Measurements from ENCODE around the gene CCR5. TPM values are rescaled to one million over a fixed set of nuclear protein-coding genes. Genes with fewer than 3 reads are reported as not detected.
"Not testable (repeated sequence)": the region's sequence is repeated elsewhere in the genome, so short reads cannot be mapped to it uniquely, and the experiment has no call there.

CCR5 gene
- polyA plus RNA-seq = not detected

DNA sequence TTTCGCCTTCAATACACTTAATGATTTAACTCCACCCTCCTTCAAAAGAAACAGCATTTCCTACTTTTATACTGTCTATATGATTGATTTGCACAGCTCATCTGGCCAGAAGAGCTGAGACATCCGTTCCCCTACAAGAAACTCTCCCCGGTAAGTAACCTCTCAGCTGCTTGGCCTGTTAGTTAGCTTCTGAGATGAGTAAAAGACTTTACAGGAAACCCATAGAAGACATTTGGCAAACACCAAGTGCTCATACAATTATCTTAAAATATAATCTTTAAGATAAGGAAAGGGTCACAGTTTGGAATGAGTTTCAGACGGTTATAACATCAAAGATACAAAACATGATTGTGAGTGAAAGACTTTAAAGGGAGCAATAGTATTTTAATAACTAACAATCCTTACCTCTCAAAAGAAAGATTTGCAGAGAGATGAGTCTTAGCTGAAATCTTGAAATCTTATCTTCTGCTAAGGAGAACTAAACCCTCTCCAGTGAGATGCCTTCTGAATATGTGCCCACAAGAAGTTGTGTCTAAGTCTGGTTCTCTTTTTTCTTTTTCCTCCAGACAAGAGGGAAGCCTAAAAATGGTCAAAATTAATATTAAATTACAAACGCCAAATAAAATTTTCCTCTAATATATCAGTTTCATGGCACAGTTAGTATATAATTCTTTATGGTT is at the start of gene CCR5:
Gene CCR5, plus strand, starts transcription at position 108 of the 680 bp plus-strand sequence. CDS start 1,957 bp downstream, outside the sequence.
- Mint-ChIP-seq H3K4me3 (peak within 1 kb of the TSS in 3 of 4 donors; percentile 31 to 85 (median 72)), H3K27ac (peak within 1 kb of the TSS in 1 of 3 donors; percentile 54), H3K4me1 (peaks cover 17 to 32% (median 26%) of the 10 kb centered on the region in 3 donors), H3K9me3 (no peaks in the 10 kb centered on the region), H3K36me3 (peaks cover 2% of the 10 kb centered on the region), H3K27me3 (peaks cover 12% of the 10 kb centered on the region)

DNA sequence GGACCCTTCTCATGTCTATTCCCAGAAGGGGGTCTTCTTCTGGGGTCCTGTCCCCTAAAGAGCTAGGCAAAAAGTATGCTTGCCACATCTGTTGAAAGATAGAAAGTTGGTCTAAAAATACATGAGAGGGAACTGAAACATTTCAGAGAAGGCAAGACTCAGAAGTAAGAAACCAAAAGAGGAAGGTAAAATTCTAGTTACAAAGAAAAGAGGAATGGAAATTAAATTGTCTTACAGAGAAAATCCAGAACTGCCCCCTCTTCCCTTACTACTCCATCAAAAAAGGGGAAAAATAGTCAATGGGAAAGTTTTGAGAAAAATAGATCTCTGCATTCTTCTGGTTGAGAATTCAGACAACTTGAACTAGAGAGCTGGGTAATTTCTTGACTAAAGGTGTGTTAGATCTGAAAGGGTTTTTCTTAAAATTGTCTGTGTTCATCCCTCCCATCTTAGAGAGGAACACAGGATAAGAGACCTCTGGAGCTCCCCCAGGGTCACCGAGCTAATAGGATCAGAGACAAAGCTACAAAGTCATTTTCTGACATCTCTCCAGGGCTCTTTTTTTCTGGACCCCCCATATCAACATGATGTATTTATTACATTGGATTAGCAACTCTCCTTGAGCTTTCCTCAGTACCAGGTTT is 49.2 kb upstream of the CCR5 start:
- Mint-ChIP-seq H3K27me3 (no peaks in the 10 kb centered on the region), H3K27ac (peak overlapping the region in 2 of 3 donors; percentile 1 to 61), H3K9me3 (peaks cover 0 to 3% (median 2%) of the 10 kb centered on the region in 3 donors), H3K4me3 (peak overlapping the region in 2 of 4 donors; percentile 75 to 79), H3K4me1 (peaks cover 15 to 37% (median 34%) of the 10 kb centered on the region in 3 donors), H3K36me3 (peaks cover 2% of the 10 kb centered on the region)

- no peaks in the 10 kb centered on the region for H3K27me3 Mint-ChIP-seq
- peaks cover 10 to 31% (median 27%) of the 10 kb centered on the region in 3 donors for H3K4me1 Mint-ChIP-seq
- no peak overlapping the region for H3K4me3 Mint-ChIP-seq
- H3K36me3 Mint-ChIP-seq = no peaks in the 10 kb centered on the region
- no peaks in the 10 kb centered on the region for H3K9me3 Mint-ChIP-seq
- H3K27ac Mint-ChIP-seq = no peak overlapping the region
Observed at GRCh38 chr3:46324036-46324435, 46.7 kb upstream of the CCR5 start.

DNA sequence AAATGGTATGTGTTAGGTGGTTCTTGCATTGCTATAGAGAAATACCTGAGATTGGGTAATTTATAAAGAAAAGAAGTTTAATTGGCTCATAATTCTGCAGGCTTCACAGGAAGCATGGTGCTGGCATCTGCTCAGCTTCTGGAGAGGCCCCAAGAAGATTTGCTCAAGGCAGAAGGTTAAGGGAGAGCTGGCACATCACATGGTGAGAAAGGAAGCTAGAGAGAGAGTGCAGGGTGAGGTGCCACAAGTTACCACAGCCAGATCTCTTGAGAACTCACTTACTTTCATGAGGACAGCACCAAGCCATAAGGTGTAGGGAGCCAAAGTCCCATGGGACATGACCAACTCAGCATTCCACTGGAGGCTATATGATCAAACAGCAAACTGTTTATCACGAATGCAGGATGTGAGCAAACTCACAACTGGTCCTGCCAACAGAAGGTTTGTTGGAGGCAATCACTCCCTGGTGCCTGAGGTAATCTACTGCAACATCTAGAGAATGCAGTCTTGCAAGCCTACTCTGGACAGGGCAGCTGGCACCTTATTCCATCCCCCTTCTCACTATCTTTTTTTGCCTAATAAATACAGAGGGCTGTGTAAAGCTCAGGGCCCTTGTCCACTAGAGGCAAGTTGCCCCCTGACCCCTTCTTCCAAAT is 45.0 kb upstream of the CCR5 start:
- Mint-ChIP-seq H3K27ac (no peak overlapping the region), H3K9me3 (no peaks in the 10 kb centered on the region), H3K4me3 (no peak overlapping the region), H3K27me3 (no peaks in the 10 kb centered on the region), H3K36me3 (no peaks in the 10 kb centered on the region), H3K4me1 (peaks cover 10 to 25% (median 25%) of the 10 kb centered on the region in 3 donors)

DNA sequence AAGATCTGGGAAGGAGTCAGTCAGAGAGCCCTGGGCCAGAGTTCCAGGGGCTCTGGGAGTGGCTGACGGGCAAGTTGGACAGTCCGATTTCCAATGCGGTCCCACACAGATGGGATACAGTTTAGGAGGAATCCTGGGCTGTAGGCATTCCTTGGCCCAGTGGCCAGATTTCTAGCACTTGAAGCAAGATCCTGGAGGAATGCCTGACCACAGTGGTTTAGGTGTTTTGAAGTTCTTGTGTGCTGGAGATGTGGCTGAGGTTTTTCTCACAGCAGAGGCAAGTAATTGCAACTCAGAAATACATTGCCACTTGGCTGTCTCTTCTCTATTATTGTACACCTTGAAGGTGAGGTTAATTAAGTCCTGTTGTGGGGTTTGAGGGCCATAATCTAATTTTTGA is 40.1 kb upstream of the CCR5 start:
- not testable (repeated sequence) for H3K27ac Mint-ChIP-seq, H3K4me1 Mint-ChIP-seq, H3K4me3 Mint-ChIP-seq, H3K9me3 Mint-ChIP-seq, H3K36me3 Mint-ChIP-seq, H3K27me3 Mint-ChIP-seq

DNA sequence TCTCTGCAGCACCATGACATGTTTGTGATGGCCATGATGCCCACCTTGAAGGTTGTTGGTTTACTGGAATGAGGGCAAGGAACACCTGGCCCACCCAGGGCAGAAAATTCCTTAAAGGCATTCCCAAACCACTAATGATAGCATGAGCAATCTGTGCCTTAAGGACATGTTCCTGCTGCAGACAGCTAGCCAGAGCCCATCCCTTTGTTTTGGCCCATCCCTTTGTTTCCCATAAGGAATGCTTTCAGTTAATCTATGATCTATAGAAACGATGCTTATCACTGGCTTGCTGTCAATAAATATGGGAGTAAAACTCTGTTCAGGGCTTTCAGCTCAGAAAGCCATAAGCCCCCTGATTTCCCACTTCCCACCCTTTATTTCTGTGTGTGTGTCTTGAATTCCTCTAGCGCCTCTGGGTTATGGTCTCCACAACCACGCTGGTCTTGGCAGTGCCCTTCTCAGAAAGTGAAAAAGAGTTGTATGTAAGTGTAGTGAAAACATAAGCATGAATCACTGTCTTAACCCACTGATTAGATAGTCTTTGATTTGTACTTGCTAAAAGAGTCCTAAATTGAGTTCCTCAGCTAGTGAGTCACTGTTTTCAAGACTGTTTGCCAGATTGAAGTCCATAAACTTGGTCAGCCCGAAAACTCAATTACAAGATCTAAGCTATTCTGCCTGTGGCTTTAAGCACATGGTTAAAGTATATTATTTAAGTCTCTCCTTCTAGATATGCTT is 35.8 kb upstream of the CCR5 start:
- H3K4me3 Mint-ChIP-seq = no peak overlapping the region
- peaks cover 0 to 2% (median 0%) of the 10 kb centered on the region in 3 donors for H3K4me1 Mint-ChIP-seq
- peak overlapping the region in 1 of 3 donors; percentile 39 for H3K27ac Mint-ChIP-seq
- peaks cover 3 to 22% (median 15%) of the 10 kb centered on the region in 3 donors for H3K9me3 Mint-ChIP-seq
- H3K27me3 Mint-ChIP-seq = no peaks in the 10 kb centered on the region
- peaks cover 4% of the 10 kb centered on the region for H3K36me3 Mint-ChIP-seq

DNA sequence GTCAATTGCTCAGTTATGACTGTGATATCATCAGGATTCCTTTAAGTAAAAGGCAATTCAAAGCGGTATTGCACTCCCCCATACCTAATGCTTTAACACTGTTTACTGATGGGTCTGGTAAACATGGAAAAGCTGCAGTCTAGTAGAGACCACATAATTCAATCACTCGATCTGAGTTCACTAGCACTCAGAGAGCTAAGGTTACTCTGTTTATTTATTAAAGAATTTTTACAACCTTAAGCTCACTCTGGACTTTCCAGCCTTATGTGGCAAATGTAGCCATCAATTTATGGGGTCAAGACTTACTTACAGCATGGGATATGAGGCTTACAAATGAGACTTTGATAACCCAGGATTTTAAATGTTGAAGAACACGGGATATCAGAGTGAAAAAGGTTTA is 35.2 kb upstream of the CCR5 start:
- H3K4me3 Mint-ChIP-seq = no peak overlapping the region
- no peaks in the 10 kb centered on the region for H3K27me3 Mint-ChIP-seq
- peaks cover 0 to 2% (median 0%) of the 10 kb centered on the region in 3 donors for H3K4me1 Mint-ChIP-seq
- H3K27ac Mint-ChIP-seq = no peak overlapping the region
- H3K9me3 Mint-ChIP-seq = peaks cover 3 to 22% (median 18%) of the 10 kb centered on the region in 3 donors
- H3K36me3 Mint-ChIP-seq = peaks cover 4% of the 10 kb centered on the region

DNA sequence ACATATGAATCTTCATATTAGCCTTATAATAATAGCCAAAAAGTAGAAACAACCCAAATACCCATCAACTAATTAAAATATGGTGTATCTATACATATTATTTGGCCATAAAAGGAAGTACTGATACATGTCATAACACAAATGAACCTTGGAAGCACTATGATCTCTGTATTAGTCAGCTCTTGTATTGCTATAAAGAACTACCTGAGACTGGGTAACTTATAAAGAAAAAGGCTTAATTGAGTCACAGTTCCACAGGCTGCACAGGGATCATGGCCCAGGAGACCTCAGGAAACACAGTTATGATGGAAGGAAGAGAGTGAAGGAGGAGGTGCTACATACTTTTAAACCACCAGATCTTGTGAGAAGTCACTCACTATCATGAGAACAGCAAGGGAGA is 32.8 kb upstream of the CCR5 start:
- no peak overlapping the region for H3K27ac Mint-ChIP-seq
- peaks cover 4% of the 10 kb centered on the region for H3K36me3 Mint-ChIP-seq
- peaks cover 3 to 22% (median 18%) of the 10 kb centered on the region in 3 donors for H3K9me3 Mint-ChIP-seq
- H3K27me3 Mint-ChIP-seq = no peaks in the 10 kb centered on the region
- H3K4me3 Mint-ChIP-seq = peak overlapping the region in 1 of 4 donors; percentile 25
- peaks cover 0 to 2% (median 0%) of the 10 kb centered on the region in 3 donors for H3K4me1 Mint-ChIP-seq

DNA sequence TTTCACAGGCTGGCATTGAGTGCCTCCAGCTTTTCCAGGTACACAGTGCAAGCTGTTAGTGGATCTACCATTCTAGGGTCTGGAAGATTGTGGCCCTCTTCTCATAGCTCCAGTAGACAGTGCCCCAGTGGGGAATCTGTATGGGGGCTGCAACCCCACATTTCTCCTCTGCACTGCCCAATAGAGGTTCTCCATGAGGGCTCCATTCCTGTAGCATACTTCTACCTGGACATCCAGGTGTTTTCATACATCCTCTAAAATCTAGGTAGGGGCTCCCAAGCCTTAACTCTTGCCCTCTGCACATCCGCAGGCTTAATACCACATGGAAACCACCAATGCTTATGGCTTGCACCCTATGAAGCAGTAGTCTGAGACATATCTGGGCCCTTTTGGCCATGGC is 31.9 kb upstream of the CCR5 start:
- peaks cover 4% of the 10 kb centered on the region for H3K36me3 Mint-ChIP-seq
- H3K4me3 Mint-ChIP-seq = no peak overlapping the region
- H3K27ac Mint-ChIP-seq = no peak overlapping the region
- peaks cover 3 to 22% (median 18%) of the 10 kb centered on the region in 3 donors for H3K9me3 Mint-ChIP-seq
- H3K27me3 Mint-ChIP-seq = no peaks in the 10 kb centered on the region
- peaks cover 0 to 2% (median 0%) of the 10 kb centered on the region in 3 donors for H3K4me1 Mint-ChIP-seq

GRCh38 chr3:46344476-46344875 is 26.3 kb upstream of the CCR5 start:
- H3K4me3 Mint-ChIP-seq = no peak overlapping the region
- H3K4me1 Mint-ChIP-seq = peaks cover 18 to 26% (median 19%) of the 10 kb centered on the region in 3 donors
- no peak overlapping the region for H3K27ac Mint-ChIP-seq
- peaks cover 3 to 12% (median 3%) of the 10 kb centered on the region in 3 donors for H3K9me3 Mint-ChIP-seq
- peaks cover 4% of the 10 kb centered on the region for H3K36me3 Mint-ChIP-seq
- peaks cover 1% of the 10 kb centered on the region for H3K27me3 Mint-ChIP-seq

DNA sequence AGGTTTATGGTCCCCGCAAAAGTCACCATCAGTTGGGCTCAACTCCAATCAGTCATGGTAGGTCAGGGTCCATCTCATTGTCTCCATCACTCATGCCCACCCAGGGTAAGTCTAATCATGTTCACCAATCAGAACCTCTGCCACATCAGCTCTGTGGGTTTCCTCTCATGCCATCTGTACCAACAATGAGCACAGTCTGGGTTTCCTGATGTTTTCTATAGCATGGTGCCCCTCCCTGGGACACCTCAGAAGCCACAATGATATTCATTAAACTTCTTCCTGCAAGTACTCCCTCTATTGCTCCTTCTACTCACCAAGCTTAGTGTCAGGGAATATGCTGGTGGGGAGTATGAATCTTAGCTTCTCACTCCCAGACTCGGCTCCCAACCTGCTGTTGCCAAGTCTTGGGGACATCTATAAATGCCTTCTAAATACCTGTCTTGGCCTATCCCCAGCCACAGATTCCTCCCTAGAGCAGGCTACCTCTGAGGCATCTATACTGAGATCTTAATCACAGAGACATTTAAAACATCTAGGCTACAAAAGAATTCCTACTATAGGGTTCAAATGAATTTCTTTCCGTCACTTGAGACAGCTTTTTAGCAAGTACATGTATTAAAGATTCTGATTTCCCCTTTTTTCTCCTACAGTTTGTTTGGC is 21.8 kb upstream of the CCR5 start:
- peak overlapping the region; percentile 51 to 84 (median 68) for H3K4me3 Mint-ChIP-seq
- H3K4me1 Mint-ChIP-seq = peaks cover 41 to 58% (median 51%) of the 10 kb centered on the region in 3 donors
- H3K27ac Mint-ChIP-seq = peak overlapping the region; percentile 43 to 92 (median 71)
- peaks cover 0 to 5% (median 3%) of the 10 kb centered on the region in 3 donors for H3K9me3 Mint-ChIP-seq
- H3K27me3 Mint-ChIP-seq = peaks cover 1% of the 10 kb centered on the region
- H3K36me3 Mint-ChIP-seq = peaks cover 4% of the 10 kb centered on the region

- H3K4me1 Mint-ChIP-seq = peaks cover 45 to 64% (median 55%) of the 10 kb centered on the region in 3 donors
- peak overlapping the region; percentile 51 to 84 (median 68) for H3K4me3 Mint-ChIP-seq
- H3K36me3 Mint-ChIP-seq = peaks cover 4% of the 10 kb centered on the region
- peaks cover 0 to 5% (median 3%) of the 10 kb centered on the region in 3 donors for H3K9me3 Mint-ChIP-seq
- H3K27ac Mint-ChIP-seq = peak overlapping the region; percentile 43 to 92 (median 71)
- peaks cover 1% of the 10 kb centered on the region for H3K27me3 Mint-ChIP-seq
Observed at GRCh38 chr3:46349484-46350261, 21.1 kb upstream of the CCR5 start.

- peak overlapping the region; percentile 43 to 92 (median 71) for H3K27ac Mint-ChIP-seq
- peaks cover 4% of the 10 kb centered on the region for H3K36me3 Mint-ChIP-seq
- peaks cover 0 to 5% (median 1%) of the 10 kb centered on the region in 3 donors for H3K9me3 Mint-ChIP-seq
- peaks cover 1% of the 10 kb centered on the region for H3K27me3 Mint-ChIP-seq
- H3K4me1 Mint-ChIP-seq = peaks cover 50 to 69% (median 60%) of the 10 kb centered on the region in 3 donors
- peak overlapping the region; percentile 54 to 84 (median 68) for H3K4me3 Mint-ChIP-seq
Observed at GRCh38 chr3:46350262-46350565, 20.5 kb upstream of the CCR5 start.
